ENCODE data around the gene IGFBP3. TPM values are rescaled to one million over a fixed set of nuclear protein-coding genes. Genes with fewer than 3 reads are reported as not detected.

Gene IGFBP3
- polyA plus RNA-seq, 3 donors = 0.06 TPM; not detected in 2

DNA sequence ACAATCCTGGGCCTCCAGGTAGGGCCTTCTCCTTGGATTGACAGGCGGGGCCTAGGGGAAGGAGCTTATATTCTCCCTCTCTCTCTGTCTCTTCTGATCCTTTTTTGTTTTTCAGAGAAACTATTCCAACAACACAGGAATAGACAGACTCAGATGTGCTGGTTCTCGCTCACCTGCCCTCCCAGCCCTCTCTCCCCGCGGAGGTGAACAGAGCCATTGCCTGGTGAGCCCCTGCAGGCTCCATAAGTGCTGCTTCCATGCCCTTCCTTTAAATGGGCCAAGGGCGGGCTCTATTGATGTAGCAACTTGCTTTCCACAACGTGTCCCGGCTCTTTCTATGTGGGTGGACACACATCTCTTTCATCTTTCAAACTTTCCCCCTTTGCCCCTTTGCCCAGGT is 47.2 kb upstream of the IGFBP3 start:
- no peak overlapping the region for H3K4me3 Mint-ChIP-seq
- H3K27me3 ChIP-seq (ENCODE audit: control insufficient read depth in 2 of 2, insufficient read depth in 2 of 2, low read length in 2 of 2) = no peaks in the 10 kb centered on the region
- no peak overlapping the region for H3K27ac Mint-ChIP-seq
- H3K4me2 ChIP-seq (replicated peaks; ENCODE audit: extremely low read depth, low read length, poor library complexity, severe bottlenecking) = no peak overlapping the region
- H3K36me3 ChIP-seq (replicated peaks in 1 of 2; ENCODE audit: control insufficient read depth in 1 of 2, insufficient read depth in 2 of 2, low read length in 2 of 2) = no peaks in the 10 kb centered on the region
- H3K4me1 ChIP-seq (ENCODE audit: control insufficient read depth in 1 of 2, insufficient read depth in 2 of 2, low read length in 2 of 2) = no peaks in the 10 kb centered on the region
- H2AFZ ChIP-seq (ENCODE audit: insufficient read depth, low read depth, low read length, poor library complexity, severe bottlenecking) = no peak overlapping the region
- no peak overlapping the region for H3K4me3 ChIP-seq (replicated peaks in 1 of 3; ENCODE audit: low read depth in 2 of 3, low read length in 3 of 3)
- no peak overlapping the region for H3K9ac ChIP-seq (ENCODE audit: insufficient read depth, low read length, poor library complexity, severe bottlenecking)
- H3K9me3 ChIP-seq (replicated peaks in 1 of 2; ENCODE audit: control insufficient read depth in 1 of 2, insufficient read depth in 1 of 2, low read length in 2 of 2) = no peaks in the 10 kb centered on the region
- peaks cover 0 to 4% (median 3%) of the 10 kb centered on the region in 3 donors for H3K27me3 Mint-ChIP-seq (ENCODE audit: low read depth in 3 of 3)
- H3K27ac ChIP-seq (ENCODE audit: low read depth in 1 of 2, low read length in 2 of 2) = no peak overlapping the region
- intact Hi-C loops (cut with micrococcal nuclease) = no loop called here
- H3K9me3 Mint-ChIP-seq = peaks cover 0 to 2% (median 0%) of the 10 kb centered on the region in 7 donors
- no peak for DNase-seq
- no peaks in the 10 kb centered on the region for H3K4me1 Mint-ChIP-seq
- H3K79me2 ChIP-seq (ENCODE audit: insufficient read depth, low read length) = no peaks in the 10 kb centered on the region
- no peaks in the 10 kb centered on the region for H3K36me3 Mint-ChIP-seq
- no peaks in the 10 kb centered on the region for H4K20me1 ChIP-seq (ENCODE audit: insufficient read depth, low read length)
- WGBS (ENCODE audit: insufficient coverage) = 97% methylated on average over 3 of the region's 7 CpGs
- TF ChIP-seq, protein P1, sequence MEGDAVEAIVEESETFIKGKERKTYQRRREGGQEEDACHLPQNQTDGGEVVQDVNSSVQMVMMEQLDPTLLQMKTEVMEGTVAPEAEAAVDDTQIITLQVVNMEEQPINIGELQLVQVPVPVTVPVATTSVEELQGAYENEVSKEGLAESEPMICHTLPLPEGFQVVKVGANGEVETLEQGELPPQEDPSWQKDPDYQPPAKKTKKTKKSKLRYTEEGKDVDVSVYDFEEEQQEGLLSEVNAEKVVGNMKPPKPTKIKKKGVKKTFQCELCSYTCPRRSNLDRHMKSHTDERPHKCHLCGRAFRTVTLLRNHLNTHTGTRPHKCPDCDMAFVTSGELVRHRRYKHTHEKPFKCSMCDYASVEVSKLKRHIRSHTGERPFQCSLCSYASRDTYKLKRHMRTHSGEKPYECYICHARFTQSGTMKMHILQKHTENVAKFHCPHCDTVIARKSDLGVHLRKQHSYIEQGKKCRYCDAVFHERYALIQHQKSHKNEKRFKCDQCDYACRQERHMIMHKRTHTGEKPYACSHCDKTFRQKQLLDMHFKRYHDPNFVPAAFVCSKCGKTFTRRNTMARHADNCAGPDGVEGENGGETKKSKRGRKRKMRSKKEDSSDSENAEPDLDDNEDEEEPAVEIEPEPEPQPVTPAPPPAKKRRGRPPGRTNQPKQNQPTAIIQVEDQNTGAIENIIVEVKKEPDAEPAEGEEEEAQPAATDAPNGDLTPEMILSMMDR (IDR thresholded peaks at IDR 0.05) = no peak

DNA sequence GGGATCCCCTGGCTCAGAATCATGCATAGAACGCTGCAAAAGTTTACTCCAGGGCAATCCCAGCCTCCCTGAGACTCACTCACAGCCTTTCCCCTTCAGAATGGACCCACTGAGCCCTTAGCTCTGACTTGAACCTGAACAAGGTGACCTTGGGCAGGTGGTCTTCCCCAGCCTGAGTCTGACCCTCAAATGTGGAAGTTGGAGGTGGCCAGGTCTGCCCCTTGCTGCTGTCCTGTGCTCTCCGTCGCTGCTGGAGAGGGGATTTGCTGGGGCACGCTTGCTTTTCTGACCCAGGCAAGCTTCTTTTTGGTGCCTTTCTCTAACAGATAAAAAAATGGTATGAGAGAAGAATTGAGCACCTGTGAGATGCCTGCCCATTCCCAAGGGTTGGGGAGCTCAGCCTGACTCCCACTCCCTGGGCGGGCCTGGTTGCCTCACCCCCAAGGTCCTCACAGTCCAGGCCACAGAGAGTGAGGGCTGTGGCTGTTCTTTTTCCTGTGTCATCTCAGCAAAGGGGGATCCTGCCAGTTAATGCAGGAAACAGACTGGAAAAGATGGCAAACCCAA is 46.6 kb upstream of the IGFBP3 start:
- TF ChIP-seq, protein P1 (IDR thresholded peaks at IDR 0.05) = no peak
- intact Hi-C loops (cut with micrococcal nuclease) = no loop called here

More for the DNA sequence above, 46.6 kb upstream of the IGFBP3 start:
- no peak overlapping the region for H3K27ac ChIP-seq (ENCODE audit: low read depth in 1 of 2, low read length in 2 of 2)
- no peak overlapping the region for H2AFZ ChIP-seq (ENCODE audit: insufficient read depth, low read depth, low read length, poor library complexity, severe bottlenecking)
- no peak overlapping the region for H3K4me2 ChIP-seq (replicated peaks; ENCODE audit: extremely low read depth, low read length, poor library complexity, severe bottlenecking)
- no peaks in the 10 kb centered on the region for H3K27me3 ChIP-seq (ENCODE audit: control insufficient read depth in 2 of 2, insufficient read depth in 2 of 2, low read length in 2 of 2)
- H3K4me3 ChIP-seq (replicated peaks in 1 of 3; ENCODE audit: low read depth in 2 of 3, low read length in 3 of 3) = no peak overlapping the region
- no peak overlapping the region for H3K9ac ChIP-seq (ENCODE audit: insufficient read depth, low read length, poor library complexity, severe bottlenecking)
- Mint-ChIP-seq H3K27ac (no peak overlapping the region), H3K27me3 (ENCODE audit: low read depth in 3 of 3) (peaks cover 0 to 4% (median 1%) of the 10 kb centered on the region in 3 donors), H3K4me1 (no peaks in the 10 kb centered on the region), H3K9me3 (peaks cover 0 to 3% (median 0%) of the 10 kb centered on the region in 7 donors), H3K36me3 (no peaks in the 10 kb centered on the region), H3K4me3 (no peak overlapping the region)
- DNase-seq = no peak
- WGBS (ENCODE audit: insufficient coverage) = 98% methylated on average over 5 of the region's 5 CpGs
- no peaks in the 10 kb centered on the region for H3K79me2 ChIP-seq (ENCODE audit: insufficient read depth, low read length)
- H4K20me1 ChIP-seq (ENCODE audit: insufficient read depth, low read length) = no peaks in the 10 kb centered on the region
- H3K9me3 ChIP-seq (replicated peaks in 1 of 2; ENCODE audit: control insufficient read depth in 1 of 2, insufficient read depth in 1 of 2, low read length in 2 of 2) = no peaks in the 10 kb centered on the region
- H3K36me3 ChIP-seq (replicated peaks in 1 of 2; ENCODE audit: control insufficient read depth in 1 of 2, insufficient read depth in 2 of 2, low read length in 2 of 2) = no peaks in the 10 kb centered on the region
- H3K4me1 ChIP-seq (ENCODE audit: control insufficient read depth in 1 of 2, insufficient read depth in 2 of 2, low read length in 2 of 2) = no peaks in the 10 kb centered on the region
